Neuronal stem cell (in vitro differentiated cells): ENCODE measurements around the gene PKD2.
A peak's percentile ranks its signal among the peaks of the same experiment; 100 is the strongest.

Experiments
- DNase-seq: peaks from one replicate; pipeline ENCODE4 v3.0.0-alpha.2; 2013; ENCODE audit warnings: low spot score
- H2AFZ ChIP-seq: one replicate; pipeline ENCODE4 v1.6.1; 2013; ENCODE audit warnings: mild to moderate bottlenecking, low read length, inconsistent platforms
- H2AK5ac ChIP-seq: 2 replicates; pipeline ENCODE4 v1.6.1; 2013; ENCODE audit warnings: low read depth, mild to moderate bottlenecking, inconsistent platforms, low read length, moderate library complexity, mixed read lengths
- H2BK120ac ChIP-seq: 2 replicates; pipeline ENCODE4 v1.6.1; 2013; ENCODE audit warnings: low read depth, mild to moderate bottlenecking, inconsistent platforms, low read length, moderate library complexity, mixed read lengths
- H2BK12ac ChIP-seq: one replicate; pipeline ENCODE4 v1.6.1; 2013; ENCODE audit warnings: low read length, inconsistent platforms
- H2BK15ac ChIP-seq: 2 replicates; pipeline ENCODE4 v1.6.1; 2013; ENCODE audit warnings: mild to moderate bottlenecking, low read length, inconsistent platforms, mixed read lengths
- H2BK5ac ChIP-seq: one replicate; pipeline ENCODE4 v1.6.1; 2013; ENCODE audit warnings: inconsistent platforms, mild to moderate bottlenecking, low read length, moderate library complexity
- H3K14ac ChIP-seq: one replicate; pipeline ENCODE4 v1.6.1; 2013; ENCODE audit warnings: low read length, inconsistent platforms
- H3K18ac ChIP-seq: 2 replicates; pipeline ENCODE4 v1.6.1; 2013; ENCODE audit warnings: low read length, inconsistent platforms
- H3K23ac ChIP-seq: 2 replicates; pipeline ENCODE4 v1.6.1; 2013; ENCODE audit warnings: low read depth, mild to moderate bottlenecking, mixed read lengths, low read length, inconsistent platforms; ENCODE audit not compliant: poor library complexity
- H3K27ac ChIP-seq: replicated peaks from 3 replicates; pipeline ENCODE4 v1.5.1; 2013; ENCODE audit warnings: low read length, inconsistent platforms
- H3K27me3 ChIP-seq, 3 experiments: 2 replicates each; pipeline ENCODE4 v1.6.1; 2013; ENCODE audit warnings: low read length in 3 of 3, mild to moderate bottlenecking in 2 of 3, inconsistent platforms in 1 of 3, low read depth in 1 of 3, mixed read lengths in 1 of 3, moderate library complexity in 1 of 3; ENCODE audit not compliant: control insufficient read depth in 3 of 3, insufficient read depth in 3 of 3
- H3K36me3 ChIP-seq, 2 donors: replicated peaks in 1 of 2; 2 replicates each; pipeline ENCODE4 v1.6.1; 2013; ENCODE audit warnings: low read length in 2 of 2; ENCODE audit not compliant: control insufficient read depth in 2 of 2, insufficient read depth in 2 of 2
- H3K4ac ChIP-seq: 2 replicates; pipeline ENCODE4 v1.6.1; 2013; ENCODE audit warnings: inconsistent platforms, mild to moderate bottlenecking, low read length, moderate library complexity
- H3K4me1 ChIP-seq, 2 donors: 1 replicate in 1 of 2; 2 replicates in 1 of 2; pipeline ENCODE4 v1.6.1; 2013; ENCODE audit warnings: low read length in 2 of 2, low read depth in 1 of 2; ENCODE audit not compliant: control insufficient read depth in 2 of 2, insufficient read depth in 1 of 2
- H3K4me2 ChIP-seq: one replicate; pipeline ENCODE4 v1.6.1; 2013; ENCODE audit warnings: mild to moderate bottlenecking, low read length, inconsistent platforms; ENCODE audit not compliant: insufficient read depth, poor library complexity, severe bottlenecking
- H3K4me3 ChIP-seq, 2 donors: 2 replicates each; pipeline ENCODE4 v1.5.1; 2013; ENCODE audit warnings: low read length in 2 of 2, mild to moderate bottlenecking in 2 of 2, inconsistent platforms in 1 of 2, moderate library complexity in 1 of 2
- H3K79me1 ChIP-seq: one replicate; pipeline ENCODE4 v1.6.1; 2013; ENCODE audit warnings: low read depth, mild to moderate bottlenecking, inconsistent platforms, low read length, moderate library complexity
- H3K9ac ChIP-seq: one replicate; pipeline ENCODE4 v1.6.1; 2013; ENCODE audit warnings: mild to moderate bottlenecking, low read depth, low read length, inconsistent platforms; ENCODE audit not compliant: poor library complexity
- H3K9me3 ChIP-seq, 2 donors: replicated peaks in 1 of 2; 2 replicates each; pipeline versions ENCODE3 to v1.6.1; 2013; ENCODE audit warnings: low read length in 2 of 2, mild to moderate bottlenecking in 2 of 2, inconsistent platforms in 1 of 2, low read depth in 1 of 2, mixed read lengths in 1 of 2, moderate library complexity in 1 of 2; ENCODE audit not compliant: control insufficient read depth in 2 of 2, insufficient read depth in 1 of 2
- H4K8ac ChIP-seq: one replicate; pipeline ENCODE4 v1.6.1; 2013; ENCODE audit warnings: low read depth, mild to moderate bottlenecking, inconsistent platforms, low read length, moderate library complexity
- H4K91ac ChIP-seq: one replicate; pipeline ENCODE4 v1.6.1; 2013; ENCODE audit warnings: low read length, low read depth, mild to moderate bottlenecking, inconsistent platforms; ENCODE audit not compliant: poor library complexity
- WGBS, 2 donors: extraction: QIAGEN DNeasy Blood & Tissue Kit; methylation state at CpG; one replicate each; pipeline ENCODE4 v1.1.7; 2013; ENCODE audit warnings: missing lambda C conversion rate in 2 of 2, mixed read lengths in 1 of 2; ENCODE audit not compliant: insufficient read length in 2 of 2, insufficient replicate concordance in 1 of 2; ENCODE audit errors: extremely low coverage in 2 of 2; 5-methylcytosine and 5-hydroxymethylcytosine counted together

PKD2 gene

GRCh38 chr4:87982036-87982435 is 25.4 kb upstream of the PKD2 start:
- Histone ChIP-seq H3K23ac (no peak overlapping the region), H2AK5ac (no peak overlapping the region), H3K9ac (no peak overlapping the region), H3K4ac (no peak overlapping the region), H3K4me2 (no peak overlapping the region), H3K4me3 (no peak overlapping the region), H3K27me3 (no peaks in the 10 kb centered on the region), H3K18ac (no peak overlapping the region), H2BK12ac (no peak overlapping the region), H2BK5ac (no peak overlapping the region), H3K79me1 (no peaks in the 10 kb centered on the region), H4K8ac (no peak overlapping the region), H3K9me3 (peaks cover 0 to 2% of the 10 kb centered on the region in 2 donors), H3K27ac (no peak overlapping the region), H2BK15ac (no peak overlapping the region), H2BK120ac (no peak overlapping the region), H3K14ac (peak overlapping the region; percentile 38), H4K91ac (no peak overlapping the region), H2AFZ (no peak overlapping the region), H3K36me3 (no peaks in the 10 kb centered on the region), H3K4me1 (no peaks in the 10 kb centered on the region)
- no CpG with 5 or more reads among the region's 1 CpG for WGBS, 2 donors
- DNase-seq = no peak

DNA sequence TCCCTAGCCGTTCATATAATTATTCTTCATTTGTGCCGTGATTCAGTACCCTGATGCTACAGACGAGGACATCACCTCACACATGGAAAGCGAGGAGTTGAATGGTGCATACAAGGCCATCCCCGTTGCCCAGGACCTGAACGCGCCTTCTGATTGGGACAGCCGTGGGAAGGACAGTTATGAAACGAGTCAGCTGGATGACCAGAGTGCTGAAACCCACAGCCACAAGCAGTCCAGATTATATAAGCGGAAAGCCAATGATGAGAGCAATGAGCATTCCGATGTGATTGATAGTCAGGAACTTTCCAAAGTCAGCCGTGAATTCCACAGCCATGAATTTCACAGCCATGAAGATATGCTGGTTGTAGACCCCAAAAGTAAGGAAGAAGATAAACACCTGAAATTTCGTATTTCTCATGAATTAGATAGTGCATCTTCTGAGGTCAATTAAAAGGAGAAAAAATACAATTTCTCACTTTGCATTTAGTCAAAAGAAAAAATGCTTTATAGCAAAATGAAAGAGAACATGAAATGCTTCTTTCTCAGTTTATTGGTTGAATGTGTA is 24.9 kb upstream of the PKD2 start:
- WGBS, 2 donors = no CpG with 5 or more reads among the region's 13 CpGs
- H3K9me3 ChIP-seq = peaks cover 0 to 2% of the 10 kb centered on the region in 2 donors
- H3K23ac ChIP-seq = no peak overlapping the region
- H2AFZ ChIP-seq = no peak overlapping the region
- H2BK12ac ChIP-seq = no peak overlapping the region
- H3K36me3 ChIP-seq = no peaks in the 10 kb centered on the region
- peak overlapping the region; percentile 12 for H3K27ac ChIP-seq
- no peaks in the 10 kb centered on the region for H3K4me1 ChIP-seq
- no peak overlapping the region for H2BK5ac ChIP-seq
- no peaks in the 10 kb centered on the region for H3K27me3 ChIP-seq
- H2BK15ac ChIP-seq = no peak overlapping the region
- H3K18ac ChIP-seq = peak overlapping the region; percentile 35
- no peaks in the 10 kb centered on the region for H3K79me1 ChIP-seq
- no peak overlapping the region for H2AK5ac ChIP-seq
- no peak overlapping the region for H2BK120ac ChIP-seq
- H3K9ac ChIP-seq = no peak overlapping the region
- H3K4ac ChIP-seq = no peak overlapping the region
- H4K8ac ChIP-seq = no peak overlapping the region
- H4K91ac ChIP-seq = no peak overlapping the region
- no peak overlapping the region for H3K4me3 ChIP-seq
- no peak for DNase-seq
- H3K4me2 ChIP-seq = no peak overlapping the region
- H3K14ac ChIP-seq = peak overlapping the region; percentile 38

DNA sequence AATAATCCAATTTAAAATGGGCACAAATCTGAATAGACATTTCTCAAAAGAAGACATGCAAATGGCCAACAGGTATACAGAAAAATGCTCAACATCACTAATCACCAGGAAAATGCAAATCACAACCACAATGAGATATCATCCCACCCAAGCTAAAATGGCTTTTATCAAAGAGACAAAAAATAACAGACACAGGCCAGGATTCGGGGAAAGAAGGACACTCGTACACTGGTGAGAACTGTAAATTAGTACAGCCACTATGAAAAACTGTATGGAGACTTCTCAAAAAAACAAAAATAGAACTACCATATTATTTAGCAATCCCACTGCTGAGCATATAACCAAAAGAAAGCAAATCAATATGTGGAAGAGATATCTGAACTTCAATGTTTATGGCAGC is 23.4 kb upstream of the PKD2 start:
- Histone ChIP-seq H3K9me3 (peaks cover 0 to 2% of the 10 kb centered on the region in 2 donors), H2BK15ac (no peak overlapping the region), H3K18ac (no peak overlapping the region), H3K4me1 (no peaks in the 10 kb centered on the region), H2AFZ (no peak overlapping the region), H3K4ac (no peak overlapping the region), H4K8ac (no peak overlapping the region), H2BK5ac (no peak overlapping the region), H3K79me1 (no peaks in the 10 kb centered on the region), H2AK5ac (no peak overlapping the region), H2BK12ac (no peak overlapping the region), H3K36me3 (no peaks in the 10 kb centered on the region), H4K91ac (no peak overlapping the region), H3K4me3 (no peak overlapping the region), H3K14ac (no peak overlapping the region), H3K4me2 (no peak overlapping the region), H3K27ac (no peak overlapping the region), H3K27me3 (no peaks in the 10 kb centered on the region), H3K9ac (no peak overlapping the region), H3K23ac (no peak overlapping the region), H2BK120ac (no peak overlapping the region)
- no CpG with 5 or more reads among the region's 2 CpGs for WGBS, 2 donors
- no peak for DNase-seq

DNA sequence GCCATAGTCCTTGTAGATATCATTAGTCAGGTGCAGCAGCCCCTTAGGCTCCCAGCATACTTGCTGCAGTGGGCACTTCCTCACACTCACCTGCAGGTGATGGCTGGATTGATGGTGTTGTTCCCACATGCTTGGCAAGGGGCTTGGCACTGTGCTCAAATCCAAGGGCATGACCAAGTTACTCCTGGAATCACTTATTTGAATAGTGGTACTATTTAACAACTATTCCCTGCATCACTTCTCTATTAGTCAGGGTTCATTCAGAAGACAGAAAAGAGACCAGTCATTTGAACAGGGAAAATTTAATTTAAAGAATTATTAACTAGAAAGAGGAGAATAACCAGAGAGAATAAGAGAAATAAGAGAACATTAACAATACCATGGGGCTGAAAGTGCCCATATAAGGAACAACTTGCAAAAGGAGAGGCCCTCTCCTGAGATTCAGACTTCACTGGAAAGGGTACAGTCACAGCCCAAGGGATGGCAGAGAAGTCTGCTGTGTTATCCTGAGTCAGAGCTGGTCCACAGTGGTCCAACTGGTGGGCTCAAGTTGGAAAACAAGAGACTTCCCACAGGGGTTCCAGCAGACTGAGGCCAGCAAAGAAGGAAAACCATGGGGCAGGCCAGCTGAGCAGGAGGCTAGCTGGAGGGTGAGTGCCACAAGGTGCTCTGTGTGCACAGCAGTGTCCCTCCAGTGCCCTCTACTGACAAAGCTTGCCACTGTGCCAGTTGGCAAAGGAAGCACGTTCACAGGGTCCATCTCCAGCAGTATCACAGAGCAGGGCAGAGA is 22.1 kb upstream of the PKD2 start:
- Histone ChIP-seq H3K4me1 (peaks cover 0 to 1% of the 10 kb centered on the region in 2 donors), H3K18ac (no peak overlapping the region), H3K4me3 (no peak overlapping the region), H3K4ac (no peak overlapping the region), H3K27me3 (no peaks in the 10 kb centered on the region), H3K36me3 (no peaks in the 10 kb centered on the region), H3K79me1 (no peaks in the 10 kb centered on the region), H3K23ac (no peak overlapping the region), H2BK5ac (no peak overlapping the region), H3K9me3 (peaks cover 0 to 2% of the 10 kb centered on the region in 2 donors), H4K8ac (no peak overlapping the region), H2BK15ac (no peak overlapping the region), H3K14ac (no peak overlapping the region), H3K27ac (no peak overlapping the region), H3K9ac (no peak overlapping the region), H2AFZ (no peak overlapping the region), H2AK5ac (no peak overlapping the region), H4K91ac (no peak overlapping the region), H2BK120ac (no peak overlapping the region), H2BK12ac (no peak overlapping the region), H3K4me2 (no peak overlapping the region)
- DNase-seq = no peak
- WGBS, 2 donors = no CpG with 5 or more reads among the region's 1 CpG
